NCI-H510A treated with DMSO at 0.1 percent for 48 hours (cell line): ENCODE measurements around the gene ARHGAP10.
"Not testable (repeated sequence)": the region's sequence is repeated elsewhere in the genome, so short reads cannot be mapped to it uniquely, and the experiment has no call there.

ENCODE experiments used
- DNase-seq: peaks from one replicate; lab custom pipeline; 2025; lab: John Stamatoyannopoulos, UW

The ARHGAP10 gene

GRCh38 chr4:147793569-147794313, 61.9 kb downstream of the ARHGAP10 start:
- no peak for DNase-seq

DNA sequence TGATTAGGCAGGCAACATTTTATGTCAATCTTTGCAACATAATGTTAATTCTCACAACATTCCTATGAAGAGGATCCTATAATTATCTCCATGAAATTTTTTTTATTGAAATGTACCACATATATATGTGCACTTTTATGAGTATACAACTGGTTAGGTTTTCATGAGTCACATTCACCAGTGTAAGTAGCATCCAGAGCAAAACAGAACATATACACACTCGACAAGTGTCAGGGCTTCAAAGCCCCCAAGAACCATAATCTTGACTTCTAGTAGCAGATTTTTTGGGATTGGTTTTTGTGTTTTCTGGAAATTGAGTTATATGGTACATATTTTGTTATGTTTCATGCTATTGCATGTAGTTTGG, 62.4 kb downstream of the ARHGAP10 start:
- DNase-seq: no peak

DNA sequence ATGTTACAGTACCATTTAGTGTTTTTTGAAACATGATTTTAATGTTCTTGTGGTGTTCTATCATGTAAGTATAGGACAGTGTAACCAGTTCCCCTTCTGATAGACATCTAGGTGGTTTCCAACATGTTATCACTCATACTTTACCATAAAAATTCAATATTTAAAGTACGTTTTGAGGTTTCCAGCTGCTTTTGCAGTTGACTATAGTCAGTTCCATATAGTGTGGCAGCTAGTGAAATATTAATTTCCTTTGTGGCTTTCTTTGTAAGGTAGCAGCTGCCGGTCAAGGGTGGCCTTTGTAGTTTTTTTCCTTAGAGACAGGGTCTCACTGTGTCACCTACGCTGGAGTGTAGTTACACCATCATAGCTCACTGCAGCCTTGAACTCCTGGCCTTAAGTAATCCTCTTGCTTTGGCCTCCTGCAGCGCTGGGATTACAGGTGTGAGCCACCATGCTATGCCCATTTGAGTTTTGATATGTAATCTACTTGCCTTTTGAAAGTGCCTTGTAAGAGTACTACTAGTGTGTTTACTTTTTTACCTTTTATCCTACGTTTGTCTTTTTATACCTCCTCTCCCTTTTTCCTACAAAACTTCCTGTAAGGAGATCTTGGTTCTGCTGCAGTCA, 63.0 kb downstream of the ARHGAP10 start:
- DNase-seq: no peak

DNA sequence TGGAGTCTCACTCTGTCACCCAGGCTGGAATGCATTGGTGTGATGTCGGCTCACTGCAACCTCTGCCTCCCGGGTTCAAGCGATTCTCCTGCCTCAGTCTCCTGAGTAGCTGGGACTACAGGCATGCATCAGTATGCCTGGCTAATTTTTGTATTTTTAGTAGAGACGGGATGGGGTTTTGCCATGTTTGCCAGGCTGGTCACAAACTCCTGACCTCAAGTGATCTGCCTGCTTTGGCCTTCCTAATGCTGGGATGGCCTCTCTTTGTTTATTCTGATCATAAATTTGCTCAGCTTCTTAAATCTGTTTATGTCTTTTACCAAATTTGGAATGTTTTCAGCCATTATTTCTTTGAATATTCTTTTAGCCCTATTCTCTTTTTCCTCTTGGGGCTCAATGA, 67.2 kb downstream of the ARHGAP10 start:
- DNase-seq: not testable (repeated sequence)

DNA sequence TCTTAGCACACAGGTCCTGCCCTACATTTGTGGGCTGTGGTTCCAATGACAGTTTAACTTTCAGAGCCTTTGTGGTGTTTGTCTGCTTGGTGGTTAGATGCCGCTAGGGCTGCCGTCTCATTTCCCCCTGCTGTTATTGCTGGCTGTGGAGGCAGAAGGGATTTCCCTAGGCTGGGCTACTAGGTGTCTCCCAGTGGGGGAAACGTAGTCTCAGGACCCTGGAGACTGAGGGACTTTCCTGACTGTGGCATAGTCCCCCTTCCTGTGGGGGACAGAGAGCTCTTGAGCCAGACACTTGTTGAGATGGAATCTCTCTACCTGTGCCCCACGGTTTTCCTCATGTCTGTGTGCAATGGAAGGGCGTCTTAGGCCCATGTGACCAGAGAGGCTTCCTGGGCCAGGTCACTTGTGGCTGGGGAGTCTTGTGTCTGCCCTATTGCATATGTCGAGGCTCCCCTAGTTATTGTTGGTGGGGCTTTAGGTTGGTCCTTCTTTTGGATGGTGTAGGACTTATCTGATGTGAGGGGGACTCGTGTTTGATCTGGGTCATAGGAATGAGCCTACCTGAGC, 68.2 kb downstream of the ARHGAP10 start:
- no peak for DNase-seq

DNA sequence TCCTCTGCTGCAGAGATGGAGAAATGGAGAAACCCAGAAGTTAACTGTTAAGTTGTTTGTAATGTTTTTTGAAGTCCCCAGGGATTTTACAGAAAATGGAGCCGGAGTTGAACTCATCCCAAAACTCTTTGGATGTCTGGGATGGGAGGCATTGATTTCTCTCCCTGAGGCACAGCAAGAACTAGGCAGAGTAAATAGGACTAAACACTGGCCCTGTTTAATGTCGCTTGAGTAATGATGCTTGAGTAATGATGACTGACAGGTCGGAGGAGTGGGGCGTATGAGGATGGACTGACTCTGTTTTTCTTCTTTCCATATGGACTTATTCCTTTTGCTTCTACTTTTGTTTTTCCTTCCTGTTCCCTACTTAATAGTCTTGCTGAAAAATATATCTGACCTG, 69.9 kb downstream of the ARHGAP10 start:
- no peak for DNase-seq

DNA sequence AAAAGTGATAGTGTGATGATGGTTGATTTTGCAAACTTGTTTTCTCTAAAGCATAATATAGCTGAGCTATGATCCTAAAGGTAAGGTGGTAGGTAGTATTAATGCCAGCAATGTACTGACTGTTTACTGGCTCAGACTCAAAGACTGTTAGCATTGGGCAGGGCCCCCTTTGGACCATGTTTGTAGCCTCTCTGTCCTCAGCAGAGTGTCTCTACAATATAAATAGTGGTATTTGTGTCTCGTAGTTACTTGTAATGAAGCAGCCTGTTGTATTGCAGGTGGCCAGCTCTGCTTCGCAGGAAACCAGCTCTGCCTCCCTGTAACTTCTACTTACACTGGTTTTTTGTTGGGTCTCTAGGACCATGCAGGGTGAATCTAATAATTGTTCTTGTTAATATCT, 70.5 kb downstream of the ARHGAP10 start:
- no peak for DNase-seq

GRCh38 chr4:147805946-147806345, 74.1 kb downstream of the ARHGAP10 start:
- DNase-seq: no peak

DNA sequence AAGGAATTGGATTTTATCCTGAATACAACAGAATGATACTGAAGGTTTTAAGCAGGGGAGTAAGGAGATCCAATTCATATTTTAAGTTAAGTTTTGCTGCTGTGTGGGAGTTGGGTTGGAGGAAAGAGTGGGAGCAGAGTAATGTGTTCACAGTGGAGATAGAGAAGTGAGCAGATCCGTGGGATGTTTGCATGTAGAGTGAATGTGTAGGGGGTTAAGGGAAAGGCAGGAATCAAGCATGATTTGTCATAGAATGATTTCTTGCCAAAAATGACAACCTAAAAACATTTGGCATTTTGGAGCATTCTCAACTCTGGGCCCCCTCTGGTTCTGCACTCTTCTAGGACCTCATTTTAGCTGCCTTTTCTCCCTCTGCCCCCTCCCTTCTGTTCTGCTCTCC, 76.6 kb downstream of the ARHGAP10 start:
- DNase-seq: no peak

GRCh38 chr4:147809211-147809610, 77.3 kb downstream of the ARHGAP10 start:
- no peak for DNase-seq

GRCh38 chr4:147811878-147812277, 80.0 kb downstream of the ARHGAP10 start:
- no peak for DNase-seq

- no peak for DNase-seq
Measured at GRCh38 chr4:147813109-147813773, 81.4 kb downstream of the ARHGAP10 start.

GRCh38 chr4:147813973-147814372, 82.1 kb downstream of the ARHGAP10 start:
- DNase-seq: no peak

DNA sequence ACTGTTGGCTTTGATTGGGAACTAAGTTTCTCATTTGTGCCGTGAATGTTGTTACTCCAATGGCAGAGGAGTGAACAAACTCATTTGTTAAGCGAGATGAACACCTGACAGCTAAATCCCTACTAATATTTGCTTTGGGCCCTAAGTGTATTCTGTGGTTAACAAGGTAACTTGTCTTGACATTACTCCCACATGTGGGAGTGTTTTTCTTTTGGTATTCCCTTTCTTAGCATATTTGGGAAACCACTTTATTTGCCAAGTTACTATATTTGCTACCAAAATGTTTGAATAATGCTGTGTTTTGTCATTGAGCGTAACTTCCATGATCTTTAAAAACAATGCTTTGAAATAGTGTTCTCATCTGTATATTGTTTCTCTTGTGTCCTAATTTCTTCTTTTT, 82.5 kb downstream of the ARHGAP10 start:
- no peak for DNase-seq

DNA sequence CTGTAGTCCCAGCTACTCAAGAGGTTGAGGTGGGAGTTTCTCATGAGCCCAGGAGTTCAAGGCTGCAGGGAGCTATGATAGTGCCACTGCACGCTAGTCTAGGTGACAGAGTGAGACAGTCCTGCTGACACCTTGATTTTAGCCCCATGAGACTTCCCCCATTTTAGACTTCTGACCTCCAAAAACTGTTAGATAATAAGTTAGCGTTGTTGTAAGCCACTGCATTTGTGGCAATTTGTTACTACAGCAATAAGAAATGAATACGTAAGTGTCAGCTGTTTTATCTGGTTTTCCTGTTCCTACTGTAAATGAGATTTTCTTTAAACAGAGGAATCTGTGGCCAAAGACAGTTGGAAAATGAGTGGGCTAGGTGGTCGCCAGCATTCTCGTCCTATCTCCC, 83.9 kb downstream of the ARHGAP10 start:
- DNase-seq: no peak

DNA sequence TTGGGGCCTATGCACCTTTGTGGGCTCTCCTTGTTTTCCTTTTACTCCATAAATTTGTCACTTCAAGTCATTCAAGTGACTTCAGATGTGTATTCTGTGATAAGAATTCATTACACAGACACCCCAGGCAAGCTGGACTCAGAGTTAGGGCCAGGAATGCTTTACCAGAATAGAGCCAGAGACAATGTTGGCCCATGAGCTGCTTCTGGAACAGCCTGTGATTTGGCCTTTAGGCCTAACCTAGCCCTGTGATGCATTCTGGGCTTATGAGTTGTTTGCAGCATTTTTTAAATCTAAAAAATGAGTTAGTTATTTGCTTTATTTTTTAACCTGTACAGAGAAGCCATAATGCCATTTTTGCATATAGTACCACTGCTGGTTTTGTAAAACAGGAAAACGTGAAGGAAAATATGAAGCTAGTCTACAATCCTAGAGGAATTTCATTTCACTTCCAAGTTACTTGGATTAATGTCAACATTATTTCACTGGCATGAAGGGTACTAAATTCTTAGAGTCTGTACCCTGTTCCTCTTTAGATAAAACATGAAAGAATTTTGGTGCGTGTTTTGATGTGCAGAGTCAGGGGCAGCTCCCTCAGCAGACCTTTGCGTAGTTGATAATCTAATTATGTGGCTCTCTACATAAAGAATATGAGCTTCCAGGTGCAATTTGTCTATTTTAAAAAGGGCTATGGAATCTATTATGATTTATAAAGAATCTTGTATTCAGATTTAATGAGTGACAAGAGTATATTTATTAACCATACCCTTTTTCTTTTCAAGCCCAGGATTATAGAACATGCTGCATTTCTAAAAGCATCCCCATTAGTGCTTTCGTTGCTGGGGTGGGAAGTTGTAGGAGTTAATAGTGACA, 84.7 kb downstream of the ARHGAP10 start:
- DNase-seq: no peak

DNA sequence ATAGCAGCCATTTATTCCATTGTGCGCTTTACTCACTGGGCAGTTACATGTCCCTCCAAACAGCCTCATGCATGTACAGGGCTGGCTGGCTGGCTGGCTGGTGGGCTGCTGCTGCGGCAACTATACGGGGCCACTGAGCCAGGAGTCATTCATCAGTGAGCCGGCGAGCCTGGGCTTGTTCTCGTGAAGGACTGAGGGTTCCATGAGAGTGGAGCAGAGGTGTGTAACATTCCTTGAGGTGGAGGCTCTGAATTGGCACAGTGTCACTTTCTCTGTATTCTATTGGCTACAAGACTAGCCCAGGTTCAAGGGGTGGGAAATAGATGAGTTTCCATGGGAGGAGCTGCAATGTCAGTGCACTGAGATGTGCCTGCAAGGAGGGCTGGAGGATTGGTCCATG, 89.1 kb downstream of the ARHGAP10 start:
- no peak for DNase-seq

GRCh38 chr4:147821555-147821954, 89.7 kb downstream of the ARHGAP10 start:
- DNase-seq: no peak

DNA sequence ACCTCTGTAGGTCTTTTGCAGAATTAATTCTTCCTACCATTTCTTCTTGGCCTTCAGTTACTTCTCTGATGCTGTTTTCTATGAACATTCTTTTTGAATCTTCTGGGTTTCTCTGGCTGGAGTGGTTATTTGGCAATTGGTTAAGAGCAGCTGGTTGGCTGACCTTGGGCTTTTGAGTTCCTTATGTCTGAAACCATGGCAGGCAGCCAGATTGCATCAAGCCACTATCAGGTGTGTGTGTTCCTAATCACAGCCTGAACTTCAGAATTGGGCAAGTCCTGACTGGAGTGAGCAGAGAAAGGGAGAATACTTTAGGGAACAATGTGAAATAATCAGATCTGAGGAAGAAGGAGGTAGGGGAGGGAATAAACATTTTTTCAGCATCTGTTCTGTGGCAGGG, 90.2 kb downstream of the ARHGAP10 start:
- DNase-seq: no peak

DNA sequence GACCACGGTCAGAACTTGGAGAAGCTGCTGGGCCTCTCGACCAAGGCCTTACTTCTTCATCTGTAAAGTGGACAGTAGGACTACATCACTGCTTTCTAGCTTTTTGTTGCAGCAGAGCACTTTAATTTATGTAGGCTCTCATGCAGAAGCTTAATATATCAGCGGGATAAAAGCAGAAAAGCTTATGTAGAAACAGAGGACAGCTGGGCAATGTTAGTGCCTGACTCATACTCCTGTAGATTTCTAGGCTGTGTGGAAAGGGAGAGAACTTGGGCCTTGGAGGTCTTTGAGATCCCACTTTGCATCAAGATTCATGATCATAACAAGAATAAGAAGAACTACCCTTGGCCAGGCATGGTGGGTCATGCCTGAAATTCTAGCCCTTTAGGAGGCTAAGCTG, 91.2 kb downstream of the ARHGAP10 start:
- no peak for DNase-seq

GRCh38 chr4:147824316-147824715, 92.4 kb downstream of the ARHGAP10 start:
- DNase-seq: no peak

- DNase-seq: no peak
Measured at GRCh38 chr4:147824884-147825283, 93.0 kb downstream of the ARHGAP10 start.
